ENCODE data around the gene NAA60.

- TF ChIP-seq, protein P1, sequence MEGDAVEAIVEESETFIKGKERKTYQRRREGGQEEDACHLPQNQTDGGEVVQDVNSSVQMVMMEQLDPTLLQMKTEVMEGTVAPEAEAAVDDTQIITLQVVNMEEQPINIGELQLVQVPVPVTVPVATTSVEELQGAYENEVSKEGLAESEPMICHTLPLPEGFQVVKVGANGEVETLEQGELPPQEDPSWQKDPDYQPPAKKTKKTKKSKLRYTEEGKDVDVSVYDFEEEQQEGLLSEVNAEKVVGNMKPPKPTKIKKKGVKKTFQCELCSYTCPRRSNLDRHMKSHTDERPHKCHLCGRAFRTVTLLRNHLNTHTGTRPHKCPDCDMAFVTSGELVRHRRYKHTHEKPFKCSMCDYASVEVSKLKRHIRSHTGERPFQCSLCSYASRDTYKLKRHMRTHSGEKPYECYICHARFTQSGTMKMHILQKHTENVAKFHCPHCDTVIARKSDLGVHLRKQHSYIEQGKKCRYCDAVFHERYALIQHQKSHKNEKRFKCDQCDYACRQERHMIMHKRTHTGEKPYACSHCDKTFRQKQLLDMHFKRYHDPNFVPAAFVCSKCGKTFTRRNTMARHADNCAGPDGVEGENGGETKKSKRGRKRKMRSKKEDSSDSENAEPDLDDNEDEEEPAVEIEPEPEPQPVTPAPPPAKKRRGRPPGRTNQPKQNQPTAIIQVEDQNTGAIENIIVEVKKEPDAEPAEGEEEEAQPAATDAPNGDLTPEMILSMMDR (IDR thresholded peaks at IDR 0.05) = no peak
- TF ChIP-seq POLR2A (IDR thresholded peaks at IDR 0.05) = no peak
Measured at GRCh38 chr16:3508736-3509135, 65.3 kb downstream of the NAA60 start.

Measured in vagina (tissue), 2 donors.